Choroid plexus epithelial cell (primary cell): Measurements from ENCODE around the gene SERPINE2.

ENCODE experiments used
- DNase-seq: peaks from one replicate; pipeline ENCODE4 v3.0.0-alpha.2; 2010; ENCODE audit warnings: low read depth
- H3K4me3 ChIP-seq: 2 replicates; pipeline ENCODE4 v1.5.1; 2011; ENCODE audit warnings: low read depth, mild to moderate bottlenecking, control low read depth, low read length, moderate library complexity
- CTCF ChIP-seq: conservative IDR thresholded peaks from 2 replicates; pipeline ENCODE4 v1.5.1; 2011; ENCODE audit warnings: low read depth, mild to moderate bottlenecking, control low read depth, inconsistent platforms, low read length, moderate library complexity

Gene SERPINE2

GRCh38 chr2:223971731-223972130 is 67.4 kb downstream of the SERPINE2 start:
- H3K4me3 ChIP-seq = no peak overlapping the region
- no peak for TF ChIP-seq CTCF
- DNase-seq = no peak

GRCh38 chr2:223970343-223971128 is 68.5 kb downstream of the SERPINE2 start:
- DNase-seq = peak; percentile 75
- H3K4me3 ChIP-seq = no peak overlapping the region
- peak; percentile 80 for TF ChIP-seq CTCF

GRCh38 chr2:223969856-223970255 is 69.2 kb downstream of the SERPINE2 start:
- no peak overlapping the region for H3K4me3 ChIP-seq
- no peak for TF ChIP-seq CTCF
- peak; percentile 14 for DNase-seq

- TF ChIP-seq CTCF = no peak
- no peak for DNase-seq
- H3K4me3 ChIP-seq = no peak overlapping the region
Measured at GRCh38 chr2:223969315-223969714, 69.8 kb downstream of the SERPINE2 start.

DNA sequence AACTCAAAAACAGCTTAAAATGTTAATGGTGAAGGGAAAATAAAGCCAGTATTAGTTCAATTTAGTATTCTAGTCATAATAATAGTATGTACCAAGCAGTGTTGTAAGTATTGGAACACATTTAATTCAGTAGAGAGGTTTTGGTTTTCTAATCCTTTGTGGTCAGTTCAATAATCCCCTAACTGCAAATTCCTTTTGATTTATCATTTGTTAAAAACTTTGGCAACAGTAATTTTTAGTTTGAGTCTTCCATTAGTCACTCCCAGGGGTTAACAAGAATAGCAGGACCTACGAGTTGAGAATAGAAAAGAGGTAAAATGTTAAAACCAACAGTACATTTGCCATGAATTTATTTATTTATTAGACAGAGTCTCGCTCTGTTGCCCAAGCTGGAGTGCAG is 71.1 kb downstream of the SERPINE2 start:
- no peak overlapping the region for H3K4me3 ChIP-seq
- TF ChIP-seq CTCF = no peak
- no peak for DNase-seq

DNA sequence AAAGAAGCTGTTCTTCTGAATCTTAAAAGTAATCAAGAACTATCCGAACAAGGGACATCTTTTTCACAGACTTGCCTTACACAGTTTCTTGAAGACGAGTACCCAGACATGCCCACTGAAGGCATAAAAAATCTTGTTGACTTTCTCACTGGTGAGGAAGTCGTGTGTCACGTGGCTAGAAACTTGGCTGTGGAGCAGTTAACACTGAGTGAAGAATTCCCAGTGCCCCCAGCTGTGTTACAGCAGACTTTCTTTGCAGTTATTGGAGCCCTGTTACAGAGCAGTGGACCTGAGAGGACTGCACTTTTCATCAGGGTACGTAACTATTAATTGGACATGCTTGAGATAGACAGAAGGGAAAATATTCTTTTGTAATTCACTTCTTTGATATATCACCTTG is 79.4 kb downstream of the SERPINE2 start:
- TF ChIP-seq CTCF = no peak

More for the DNA sequence above, 79.4 kb downstream of the SERPINE2 start:
- no peak overlapping the region for H3K4me3 ChIP-seq
- peak; percentile 72 for DNase-seq
